KOPT-K1 (cell line): ENCODE results near the gene ERAP2.

ENCODE experiments used
- H3K27ac ChIP-seq: fragments of 200-600 bp; sonication (generic); 2 replicates; pipeline ENCODE4 v1.5.1; 2016; ENCODE audit warnings: antibody characterized with exemption, mild to moderate bottlenecking, low read depth, low read length; ENCODE audit not compliant: poor library complexity, severe bottlenecking
- H3K36me3 ChIP-seq: fragments of 200-600 bp; sonication (generic); 2 replicates; pipeline ENCODE4 v1.5.1; 2017; ENCODE audit warnings: antibody characterized with exemption, mild to moderate bottlenecking, low read length, moderate library complexity; ENCODE audit not compliant: insufficient read depth
- H3K9me3 ChIP-seq: fragments of 200-600 bp; sonication (generic); 2 replicates; pipeline ENCODE4 v1.5.1; 2017; ENCODE audit warnings: antibody characterized with exemption, low read length, mild to moderate bottlenecking; ENCODE audit not compliant: insufficient read depth, poor library complexity, severe bottlenecking

The ERAP2 gene

GRCh38 chr5:96902876-96903275 lies 26.6 kb downstream of the ERAP2 start:
- H3K9me3 ChIP-seq, result no peaks in the 10 kb centered on the region
- H3K27ac ChIP-seq, result no peak overlapping the region
- peaks cover 99% of the 10 kb centered on the region for H3K36me3 ChIP-seq

DNA sequence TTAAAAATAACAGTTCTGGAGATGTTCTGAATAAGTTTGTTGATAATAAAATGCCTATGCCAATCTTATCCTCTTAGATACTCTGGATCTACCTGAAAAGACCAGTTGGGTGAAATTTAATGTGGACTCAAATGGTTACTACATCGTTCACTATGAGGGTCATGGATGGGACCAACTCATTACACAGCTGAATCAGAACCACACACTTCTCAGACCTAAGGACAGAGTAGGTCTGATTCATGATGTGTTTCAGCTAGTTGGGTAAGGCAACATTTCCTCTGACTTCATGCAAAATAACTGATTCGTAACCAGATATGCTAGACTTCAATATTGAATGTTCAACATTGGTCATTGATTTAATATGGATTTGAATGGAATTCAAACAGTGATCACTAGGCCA lies 27.0 kb downstream of the ERAP2 start:
- Histone ChIP-seq H3K27ac (no peak overlapping the region), H3K36me3 (peaks cover 99% of the 10 kb centered on the region), H3K9me3 (no peaks in the 10 kb centered on the region)

DNA sequence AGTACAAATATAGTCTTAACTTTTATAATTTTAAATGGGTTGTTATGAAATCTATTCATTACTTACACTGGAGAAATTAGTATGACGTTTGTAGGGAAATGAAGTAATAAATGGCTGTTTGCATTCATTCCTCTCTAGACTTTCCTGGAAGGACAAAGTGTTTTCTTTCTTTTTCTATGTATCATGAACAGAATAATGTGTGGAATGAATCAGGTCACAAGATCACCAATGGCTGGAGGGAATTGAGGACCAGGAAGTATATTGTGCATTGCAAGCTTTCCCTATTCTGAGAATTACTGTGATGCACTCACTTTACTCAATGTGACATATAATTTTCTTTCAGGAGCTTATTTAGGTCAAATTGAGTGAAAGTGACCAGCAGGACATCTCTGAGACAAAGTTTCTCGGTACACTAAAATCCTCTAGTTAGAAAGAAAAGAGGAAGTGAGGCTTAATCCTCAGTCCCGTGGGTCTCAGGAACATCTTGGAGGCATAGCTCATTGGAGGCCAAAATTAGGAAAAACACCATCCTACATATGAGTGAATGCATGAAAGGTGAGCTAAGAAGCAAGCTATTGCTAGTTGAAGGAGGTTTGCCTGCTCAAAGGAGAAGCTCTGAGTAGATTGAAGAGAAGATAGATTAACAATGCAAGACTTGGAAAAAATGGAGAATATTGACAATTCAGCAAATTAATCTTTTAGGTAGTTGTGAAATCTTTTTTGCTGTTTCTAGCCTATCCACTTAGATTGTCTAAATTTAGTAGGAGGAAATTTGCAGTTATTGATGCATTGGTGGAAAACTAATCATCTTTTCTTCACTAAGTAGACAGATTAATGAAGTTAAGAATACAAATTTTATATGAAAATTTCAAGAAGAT lies 28.0 kb downstream of the ERAP2 start:
- Histone ChIP-seq H3K27ac (no peak overlapping the region), H3K9me3 (no peaks in the 10 kb centered on the region), H3K36me3 (peaks cover 99% of the 10 kb centered on the region)

GRCh38 chr5:96905864-96906263 lies 29.6 kb downstream of the ERAP2 start:
- Histone ChIP-seq H3K27ac (no peak overlapping the region), H3K9me3 (no peaks in the 10 kb centered on the region), H3K36me3 (peaks cover 100% of the 10 kb centered on the region)

DNA sequence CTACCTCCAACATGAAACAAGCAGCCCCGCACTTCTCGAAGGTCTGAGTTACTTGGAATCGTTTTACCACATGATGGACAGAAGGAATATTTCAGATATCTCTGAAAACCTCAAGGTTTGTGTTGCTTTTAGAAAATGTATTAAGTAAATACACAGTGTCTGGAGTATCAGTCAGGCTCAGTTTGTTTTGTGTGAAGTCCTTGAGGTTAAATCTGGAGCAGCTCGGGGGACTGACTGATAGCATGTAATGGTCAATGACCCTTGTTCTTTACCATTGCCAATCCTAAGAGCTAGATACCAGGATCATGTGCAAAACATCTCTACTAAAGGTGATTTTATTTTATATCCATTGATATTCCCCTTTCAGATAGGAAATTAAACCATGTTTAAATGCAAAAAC lies 32.7 kb downstream of the ERAP2 start:
- no peaks in the 10 kb centered on the region for H3K9me3 ChIP-seq
- peaks cover 97% of the 10 kb centered on the region for H3K36me3 ChIP-seq
- H3K27ac ChIP-seq, result no peak overlapping the region

GRCh38 chr5:96909435-96909834 lies 33.1 kb downstream of the ERAP2 start:
- H3K9me3 ChIP-seq, result no peaks in the 10 kb centered on the region
- no peak overlapping the region for H3K27ac ChIP-seq
- H3K36me3 ChIP-seq, result peaks cover 97% of the 10 kb centered on the region

GRCh38 chr5:96911139-96911538 lies 34.8 kb downstream of the ERAP2 start:
- Histone ChIP-seq H3K9me3 (no peaks in the 10 kb centered on the region), H3K27ac (no peak overlapping the region), H3K36me3 (peaks cover 96% of the 10 kb centered on the region)

- H3K27ac ChIP-seq, result no peak overlapping the region
- H3K9me3 ChIP-seq, result no peaks in the 10 kb centered on the region
- peaks cover 96% of the 10 kb centered on the region for H3K36me3 ChIP-seq
These were observed 36.9 kb downstream of the ERAP2 start for GRCh38 chr5:96913233-96913632.

DNA sequence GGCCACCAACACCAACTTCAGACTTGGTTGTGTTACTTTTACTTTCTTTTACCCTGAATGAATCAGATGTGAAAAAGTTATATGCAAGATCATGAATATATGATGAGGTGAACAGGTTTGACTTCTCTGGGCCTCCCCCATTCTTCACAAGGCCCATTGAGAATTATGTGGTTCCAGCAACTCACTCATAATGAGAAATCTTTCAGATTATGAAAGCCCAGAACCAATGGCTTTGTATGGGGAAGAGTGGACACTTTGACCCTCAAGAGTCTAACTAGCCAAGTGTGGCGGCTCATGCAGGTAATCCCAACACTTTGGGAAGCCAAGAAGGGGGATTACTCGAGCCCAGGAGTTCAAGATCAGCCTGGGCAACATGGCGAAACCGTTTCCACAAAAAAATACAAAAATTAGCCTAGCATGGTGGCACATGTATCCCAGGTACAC lies 43.5 kb downstream of the ERAP2 start:
- H3K9me3 ChIP-seq, result no peaks in the 10 kb centered on the region
- no peak overlapping the region for H3K27ac ChIP-seq
- peaks cover 69% of the 10 kb centered on the region for H3K36me3 ChIP-seq

- Histone ChIP-seq H3K9me3 (no peaks in the 10 kb centered on the region), H3K36me3 (peaks cover 59% of the 10 kb centered on the region), H3K27ac (no peak overlapping the region)
These were observed 44.5 kb downstream of the ERAP2 start for GRCh38 chr5:96920744-96921355.

GRCh38 chr5:96922499-96923244 lies 46.4 kb downstream of the ERAP2 start:
- Histone ChIP-seq H3K36me3 (peaks cover 44% of the 10 kb centered on the region), H3K9me3 (no peaks in the 10 kb centered on the region), H3K27ac (no peak overlapping the region)

GRCh38 chr5:96924016-96924443 lies 47.7 kb downstream of the ERAP2 start:
- Histone ChIP-seq H3K9me3 (no peaks in the 10 kb centered on the region), H3K27ac (peak overlapping the region; percentile 22)

GRCh38 chr5:96926276-96926675 lies 50.0 kb downstream of the ERAP2 start:
- H3K27ac ChIP-seq, result no peak overlapping the region
- H3K36me3 ChIP-seq, result peaks cover 10% of the 10 kb centered on the region; the same call in 1 of the 2 replicates
- no peaks in the 10 kb centered on the region for H3K9me3 ChIP-seq

More at GRCh38 chr5:96924016-96924443, 47.7 kb downstream of the ERAP2 start:
- peaks cover 31% of the 10 kb centered on the region for H3K36me3 ChIP-seq

GRCh38 chr5:96927008-96927407 lies 50.7 kb downstream of the ERAP2 start:
- no peaks in the 10 kb centered on the region for H3K9me3 ChIP-seq
- no peak overlapping the region for H3K27ac ChIP-seq
- 0 out of 2 replicates have a peak, but pooled peaks cover 4% of the 10 kb centered on the region for H3K36me3 ChIP-seq
